ENCODE data around the gene PEX14. TPM values are rescaled to one million over a fixed set of nuclear protein-coding genes. Genes with fewer than 3 reads are reported as not detected.

Gene PEX14
- polyA plus RNA-seq, 1 donor from 2014 or later = 13.5 TPM

GRCh38 chr1:10664251-10664650, 189.5 kb downstream of the PEX14 start:
- Histone ChIP-seq H3K4me3 (ENCODE audit: low read length) (no peak overlapping the region), H3K79me2 (replicated peaks; ENCODE audit: insufficient read depth, low read length) (no peaks in the 10 kb centered on the region), H3K9me3 (ENCODE audit: low read length) (no peaks in the 10 kb centered on the region), H3F3A (ENCODE audit: insufficient read depth, low read length, poor library complexity, severe bottlenecking) (no peaks in the 10 kb centered on the region), H3K4me2 (ENCODE audit: low read length) (no peak overlapping the region), H3K9me2 (ENCODE audit: insufficient read depth, low read length) (no peaks in the 10 kb centered on the region), H3K27ac (ENCODE audit: low read length) (no peak overlapping the region), H3K9ac (ENCODE audit: low read length) (peak overlapping the region; percentile 38), H4K20me1 (ENCODE audit: insufficient read depth) (no peaks in the 10 kb centered on the region), H3K27me3 (ENCODE audit: insufficient read depth, low read depth, low read length) (no peaks in the 10 kb centered on the region), H2AFZ (ENCODE audit: low read depth, low read length) (no peak overlapping the region), H3K36me3 (ENCODE audit: insufficient read depth, low read length) (no peaks in the 10 kb centered on the region)
- TF ChIP-seq EP300 (conservative IDR thresholded peaks at IDR 0.05; ENCODE audit: poor library complexity, severe bottlenecking) = no peak
- TF ChIP-seq SMC3 (conservative IDR thresholded peaks at IDR 0.05; ENCODE audit: poor library complexity) = no peak
- TF ChIP-seq REST (IDR thresholded peaks at IDR 0.05; ENCODE audit: borderline replicate concordance) = no peak
- TF ChIP-seq MXI1 (conservative IDR thresholded peaks at IDR 0.05; ENCODE audit: poor library complexity, severe bottlenecking) = no peak

- TF ChIP-seq SMC3 (conservative IDR thresholded peaks at IDR 0.05; ENCODE audit: poor library complexity) (no peak), MXI1 (conservative IDR thresholded peaks at IDR 0.05; ENCODE audit: poor library complexity, severe bottlenecking) (no peak), EZH2 (IDR thresholded peaks at IDR 0.05; ENCODE audit: borderline replicate concordance, insufficient read depth, low read length, poor library complexity, severe bottlenecking) (no peak), EP300 (conservative IDR thresholded peaks at IDR 0.05; ENCODE audit: poor library complexity, severe bottlenecking) (no peak), REST (IDR thresholded peaks at IDR 0.05; ENCODE audit: borderline replicate concordance) (no peak), CTCF (IDR thresholded peaks at IDR 0.05; ENCODE audit: poor library complexity, severe bottlenecking) (no peak), TAF1 (IDR thresholded peaks at IDR 0.05; ENCODE audit: low read depth) (no peak), POLR2AphosphoS5 (IDR thresholded peaks at IDR 0.05) (no peak), RAD21 (conservative IDR thresholded peaks at IDR 0.05) (no peak)
- H3F3A ChIP-seq (ENCODE audit: insufficient read depth, low read length, poor library complexity, severe bottlenecking) = no peaks in the 10 kb centered on the region
- no peaks in the 10 kb centered on the region for H3K9me2 ChIP-seq (ENCODE audit: insufficient read depth, low read length)
- H3K27me3 ChIP-seq (ENCODE audit: insufficient read depth, low read depth, low read length) = no peaks in the 10 kb centered on the region
- no peak overlapping the region for H3K27ac ChIP-seq (ENCODE audit: low read length)
- no peak overlapping the region for H3K9ac ChIP-seq (ENCODE audit: low read length)
- no peaks in the 10 kb centered on the region for H4K20me1 ChIP-seq (ENCODE audit: insufficient read depth)
- H3K4me3 ChIP-seq (ENCODE audit: low read length) = no peak overlapping the region
- H3K36me3 ChIP-seq (ENCODE audit: insufficient read depth, low read length) = no peaks in the 10 kb centered on the region
- H3K79me2 ChIP-seq (replicated peaks; ENCODE audit: insufficient read depth, low read length) = no peaks in the 10 kb centered on the region
- no peaks in the 10 kb centered on the region for H3K9me3 ChIP-seq (ENCODE audit: low read length)
- no peak overlapping the region for H2AFZ ChIP-seq (ENCODE audit: low read depth, low read length)
- no peak overlapping the region for H3K4me2 ChIP-seq (ENCODE audit: low read length)
Observed at GRCh38 chr1:10665226-10665625, 190.5 kb downstream of the PEX14 start.
